AG09309 (cell line): Measurements from ENCODE around the gene OCA2.

Experiments
- DNase-seq: peaks from one replicate; pipeline ENCODE4 v3.0.0-alpha.2; 2010; ENCODE audit warnings: low read depth
- H3K4me3 ChIP-seq: 2 replicates; pipeline ENCODE4 v1.5.1; 2011; ENCODE audit warnings: mild to moderate bottlenecking, low read depth, low read length, moderate library complexity; ENCODE audit not compliant: control insufficient read depth
- TF ChIP-seq, protein P1 (sequence below): IDR thresholded peaks from 2 replicates; pipeline ENCODE4 v1.5.1; 2011; ENCODE audit warnings: mild to moderate bottlenecking, low read depth, low read length, inconsistent platforms; ENCODE audit not compliant: insufficient read depth, control insufficient read depth; ENCODE audit errors: missing control alignments

OCA2 gene

DNA sequence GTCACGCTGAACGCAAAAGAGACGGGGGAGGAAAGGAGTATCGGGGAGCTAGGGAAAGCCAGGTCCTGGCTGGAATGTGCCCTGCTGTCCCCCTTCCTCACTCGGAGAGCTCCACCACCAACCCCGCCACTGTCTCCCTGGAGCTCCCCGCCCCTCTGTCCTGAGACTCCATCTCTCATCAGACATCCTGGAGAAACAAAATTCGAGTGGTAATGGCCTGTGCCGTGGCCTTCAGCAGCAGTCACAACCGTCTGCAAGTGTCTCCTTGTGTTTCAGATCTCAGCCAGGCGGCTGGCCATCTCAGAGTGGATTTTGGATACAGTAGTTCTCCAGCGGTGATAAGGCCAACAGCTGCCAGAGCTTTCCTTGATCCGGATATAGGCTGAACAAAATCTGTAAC lies 76.9 kb downstream of the OCA2 start:
- H3K4me3 ChIP-seq, result no peak overlapping the region
- DNase-seq, result no peak
- TF ChIP-seq, protein P1, sequence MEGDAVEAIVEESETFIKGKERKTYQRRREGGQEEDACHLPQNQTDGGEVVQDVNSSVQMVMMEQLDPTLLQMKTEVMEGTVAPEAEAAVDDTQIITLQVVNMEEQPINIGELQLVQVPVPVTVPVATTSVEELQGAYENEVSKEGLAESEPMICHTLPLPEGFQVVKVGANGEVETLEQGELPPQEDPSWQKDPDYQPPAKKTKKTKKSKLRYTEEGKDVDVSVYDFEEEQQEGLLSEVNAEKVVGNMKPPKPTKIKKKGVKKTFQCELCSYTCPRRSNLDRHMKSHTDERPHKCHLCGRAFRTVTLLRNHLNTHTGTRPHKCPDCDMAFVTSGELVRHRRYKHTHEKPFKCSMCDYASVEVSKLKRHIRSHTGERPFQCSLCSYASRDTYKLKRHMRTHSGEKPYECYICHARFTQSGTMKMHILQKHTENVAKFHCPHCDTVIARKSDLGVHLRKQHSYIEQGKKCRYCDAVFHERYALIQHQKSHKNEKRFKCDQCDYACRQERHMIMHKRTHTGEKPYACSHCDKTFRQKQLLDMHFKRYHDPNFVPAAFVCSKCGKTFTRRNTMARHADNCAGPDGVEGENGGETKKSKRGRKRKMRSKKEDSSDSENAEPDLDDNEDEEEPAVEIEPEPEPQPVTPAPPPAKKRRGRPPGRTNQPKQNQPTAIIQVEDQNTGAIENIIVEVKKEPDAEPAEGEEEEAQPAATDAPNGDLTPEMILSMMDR, result no peak

DNA sequence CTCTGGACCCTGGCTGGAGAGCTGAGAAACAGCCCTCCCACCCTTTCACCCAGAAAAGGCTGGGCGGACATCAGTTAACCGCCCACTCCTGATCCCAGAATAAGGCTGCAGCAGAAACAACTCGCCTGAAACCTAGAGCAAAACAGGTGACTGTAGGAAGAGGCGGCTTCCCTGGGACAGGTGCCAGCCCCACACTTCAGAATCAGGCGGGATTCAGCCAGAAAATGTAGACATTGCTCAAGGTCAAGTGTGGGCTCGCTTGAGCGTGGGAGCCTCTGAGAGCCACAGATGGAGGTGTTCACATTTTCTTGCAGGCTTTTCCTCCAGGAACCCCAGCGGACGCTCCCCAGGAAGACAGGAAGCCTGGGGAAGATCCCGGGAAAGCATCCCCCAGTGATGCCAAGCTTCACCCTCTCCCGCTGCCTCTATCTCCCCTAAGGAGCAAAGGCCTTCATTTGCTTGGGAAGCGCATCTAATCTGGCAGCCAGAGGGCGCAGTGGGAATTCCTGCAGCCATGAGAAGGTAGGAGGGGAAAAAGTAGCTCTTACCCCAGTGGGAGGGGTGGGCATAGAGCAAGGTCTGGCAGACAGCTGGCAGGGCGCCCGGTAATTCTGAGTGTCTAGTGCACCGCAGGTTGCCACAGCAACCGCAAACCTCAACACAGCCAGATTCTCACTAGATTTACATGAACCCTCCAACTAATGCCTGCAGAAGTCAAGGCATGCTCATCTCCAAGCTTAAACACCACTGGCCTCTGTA lies 77.7 kb downstream of the OCA2 start:
- no peak for DNase-seq
- H3K4me3 ChIP-seq, result no peak overlapping the region
- TF ChIP-seq, protein P1, result no peak

DNA sequence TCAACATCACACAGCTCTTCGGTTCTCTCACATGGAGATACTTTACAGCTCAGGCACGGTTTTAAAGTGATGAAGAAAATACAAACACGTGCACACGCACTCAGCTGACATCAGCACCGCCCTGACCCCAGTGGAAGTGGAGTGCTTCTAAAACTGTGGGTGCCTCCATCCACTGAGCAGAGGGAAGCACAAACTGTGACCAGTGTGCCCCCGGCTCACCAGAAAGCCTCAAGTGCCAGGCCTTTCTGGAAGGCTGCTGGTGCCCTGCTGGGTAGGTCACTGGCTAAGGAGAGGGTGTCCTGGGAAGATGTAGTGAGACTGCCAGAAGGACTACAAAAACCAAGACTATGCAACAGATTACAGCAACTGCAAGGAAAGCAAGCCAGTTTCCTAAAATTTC lies 78.5 kb downstream of the OCA2 start:
- H3K4me3 ChIP-seq, result no peak overlapping the region
- TF ChIP-seq, protein P1, result no peak
- DNase-seq, result no peak

DNA sequence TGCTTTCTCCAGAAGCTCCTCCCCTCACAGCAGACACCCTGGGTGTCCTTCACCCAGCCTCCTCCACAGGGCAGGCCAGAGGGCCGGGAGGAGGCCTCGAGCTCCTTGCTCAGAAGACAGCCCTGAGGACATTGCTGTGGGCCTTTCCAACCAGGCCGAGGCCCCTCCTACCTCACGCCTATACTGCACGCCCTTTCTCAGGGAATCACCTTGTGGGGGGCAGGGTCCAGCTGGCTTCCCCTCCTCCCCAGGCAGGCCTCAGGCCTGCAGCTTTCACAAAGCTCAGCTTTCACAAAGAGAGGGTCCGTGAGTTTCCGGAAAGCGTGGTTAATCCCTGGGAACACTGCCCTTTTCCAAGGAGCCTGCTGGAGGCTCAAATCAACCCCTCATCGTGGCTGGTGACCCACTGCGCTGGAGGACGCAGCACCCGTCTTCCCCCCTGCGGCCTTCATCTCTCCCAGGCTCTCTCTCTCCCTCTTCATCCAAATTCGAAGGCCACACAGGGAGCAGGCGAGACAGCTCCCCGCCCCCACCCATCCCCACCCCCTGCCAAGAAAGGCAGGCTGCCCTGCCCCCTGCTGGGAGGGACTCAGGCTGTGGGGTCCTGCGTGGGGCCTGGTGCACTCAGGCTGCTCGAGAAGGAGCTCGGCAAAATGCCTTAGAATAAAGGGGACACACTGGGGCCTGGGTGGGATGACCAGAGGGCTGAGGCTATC lies 79.4 kb downstream of the OCA2 start:
- DNase-seq, result no peak
- H3K4me3 ChIP-seq, result no peak overlapping the region
- TF ChIP-seq, protein P1, result no peak

DNA sequence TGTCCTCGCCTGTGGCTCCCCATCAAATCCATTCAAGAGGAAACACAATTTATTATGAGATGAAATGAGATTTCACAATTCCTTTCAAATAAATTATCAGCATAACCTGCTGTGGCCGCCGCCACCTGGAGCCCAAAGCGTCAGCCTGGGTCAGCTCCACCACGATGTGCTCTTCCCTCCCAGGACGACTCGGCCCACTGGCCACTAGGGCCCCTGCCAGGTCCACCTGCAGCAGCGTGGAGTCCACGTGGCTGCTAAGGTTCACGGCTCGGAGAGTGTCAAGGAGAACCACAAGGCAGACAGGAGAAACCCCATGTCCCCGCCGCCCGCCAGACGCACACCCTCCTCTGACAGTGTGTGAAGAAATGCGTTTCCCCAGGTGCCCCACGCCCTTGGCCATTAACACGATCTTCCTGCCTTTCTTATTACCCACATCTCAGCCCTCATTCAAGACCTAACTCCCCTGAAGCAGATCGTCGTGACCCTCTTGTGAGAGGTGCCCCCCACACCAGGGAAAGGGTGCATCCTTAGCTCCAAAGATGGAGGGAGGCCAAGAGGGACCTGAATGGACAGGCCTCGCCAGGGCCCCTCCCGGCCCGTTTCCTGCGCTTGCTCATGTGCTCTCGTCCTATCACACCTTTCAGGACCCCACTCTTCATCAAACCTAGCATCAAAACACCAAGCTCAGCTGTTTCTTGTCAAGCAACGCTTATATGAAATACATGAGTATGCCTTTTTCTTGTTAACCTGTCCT lies 80.6 kb downstream of the OCA2 start:
- TF ChIP-seq, protein P1, result no peak
- H3K4me3 ChIP-seq, result no peak overlapping the region

DNA sequence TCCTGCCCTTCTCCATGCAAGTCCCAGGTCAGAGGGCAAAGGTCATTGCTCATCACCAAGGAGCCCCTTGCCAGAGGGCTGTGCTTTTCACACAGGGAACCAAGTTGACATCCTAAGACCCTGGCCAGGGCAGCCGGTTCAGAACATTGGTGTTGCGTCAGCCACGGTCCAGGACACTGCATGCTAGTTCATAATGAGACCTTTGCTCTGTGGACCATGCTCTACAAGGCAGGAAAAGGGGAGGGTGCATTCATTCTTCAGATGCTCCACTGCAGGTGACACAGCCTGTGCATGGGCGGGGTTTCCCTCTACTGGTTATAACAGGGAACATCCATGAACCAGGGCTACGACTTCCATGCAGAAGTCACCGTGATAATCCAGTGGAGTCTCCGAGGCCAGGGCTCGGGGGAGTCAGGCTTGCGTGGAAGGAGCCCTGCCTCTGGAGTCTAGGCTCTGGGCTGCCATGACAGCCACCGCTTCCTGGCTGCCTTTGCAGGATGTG lies 81.6 kb downstream of the OCA2 start:
- TF ChIP-seq, protein P1, result no peak
- H3K4me3 ChIP-seq, result no peak overlapping the region
- no peak for DNase-seq

More for the DNA sequence above, 80.6 kb downstream of the OCA2 start:
- DNase-seq, result no peak
